ENCODE data around the gene FGFR3. TPM values are rescaled to one million over a fixed set of nuclear protein-coding genes. Genes with fewer than 3 reads are reported as not detected.

FGFR3 gene
- total and polyA plus RNA-seq, 9 of the 15 experiments (the other 6 are each of a cell fraction or from before 2014, with no cell fraction given) = 1.2 to 60.4 (median 12.7) TPM

GRCh38 chr4:1784395-1784788 is 8.7 kb upstream of the FGFR3 start (continued):
- TF ChIP-seq, protein P1, sequence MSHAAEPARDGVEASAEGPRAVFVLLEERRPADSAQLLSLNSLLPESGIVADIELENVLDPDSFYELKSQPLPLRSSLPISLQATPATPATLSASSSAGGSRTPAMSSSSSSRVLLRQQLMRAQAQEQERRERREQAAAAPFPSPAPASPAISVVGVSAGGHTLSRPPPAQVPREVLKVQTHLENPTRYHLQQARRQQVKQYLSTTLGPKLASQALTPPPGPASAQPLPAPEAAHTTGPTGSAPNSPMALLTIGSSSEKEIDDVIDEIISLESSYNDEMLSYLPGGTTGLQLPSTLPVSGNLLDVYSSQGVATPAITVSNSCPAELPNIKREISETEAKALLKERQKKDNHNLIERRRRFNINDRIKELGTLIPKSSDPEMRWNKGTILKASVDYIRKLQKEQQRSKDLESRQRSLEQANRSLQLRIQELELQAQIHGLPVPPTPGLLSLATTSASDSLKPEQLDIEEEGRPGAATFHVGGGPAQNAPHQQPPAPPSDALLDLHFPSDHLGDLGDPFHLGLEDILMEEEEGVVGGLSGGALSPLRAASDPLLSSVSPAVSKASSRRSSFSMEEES (CRISPR knock-in tag; IDR thresholded peaks at IDR 0.05) = peak; percentile 47
- TF ChIP-seq HNRNPL (IDR thresholded peaks at IDR 0.05; ENCODE audit: low read depth, low read length) = 0 out of 2 replicates have a peak, but pooled peaks have one; percentile 62
- TF ChIP-seq RAD51 (IDR thresholded peaks at IDR 0.05; ENCODE audit: borderline replicate concordance, low read depth) = peak; percentile 74
- TF ChIP-seq, protein P2, sequence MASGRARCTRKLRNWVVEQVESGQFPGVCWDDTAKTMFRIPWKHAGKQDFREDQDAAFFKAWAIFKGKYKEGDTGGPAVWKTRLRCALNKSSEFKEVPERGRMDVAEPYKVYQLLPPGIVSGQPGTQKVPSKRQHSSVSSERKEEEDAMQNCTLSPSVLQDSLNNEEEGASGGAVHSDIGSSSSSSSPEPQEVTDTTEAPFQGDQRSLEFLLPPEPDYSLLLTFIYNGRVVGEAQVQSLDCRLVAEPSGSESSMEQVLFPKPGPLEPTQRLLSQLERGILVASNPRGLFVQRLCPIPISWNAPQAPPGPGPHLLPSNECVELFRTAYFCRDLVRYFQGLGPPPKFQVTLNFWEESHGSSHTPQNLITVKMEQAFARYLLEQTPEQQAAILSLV (tag; IDR thresholded peaks at IDR 0.05) = 0 out of 2 replicates have a peak, but pooled peaks have one; percentile 6
- TF ChIP-seq ZNF668 (CRISPR knock-in tag; IDR thresholded peaks at IDR 0.05) = no peak
- TF ChIP-seq BHLHE40 (IDR thresholded peaks at IDR 0.05; ENCODE audit: low read length) = peak; percentile 86
- TF ChIP-seq HIVEP1 (CRISPR knock-in tag; IDR thresholded peaks at IDR 0.05) = no peak
- no peak for TF ChIP-seq ZKSCAN8 (CRISPR knock-in tag; IDR thresholded peaks at IDR 0.05)
- TF ChIP-seq OTX1 (CRISPR knock-in tag; IDR thresholded peaks at IDR 0.05) = no peak
- TF ChIP-seq XRCC4 (IDR thresholded peaks at IDR 0.05; ENCODE audit: extremely low read depth, insufficient read depth, insufficient read length) = no peak
- TF ChIP-seq USF1 (CRISPR knock-in tag; IDR thresholded peaks at IDR 0.05) = peak; percentile 88
- TF ChIP-seq, protein P3, sequence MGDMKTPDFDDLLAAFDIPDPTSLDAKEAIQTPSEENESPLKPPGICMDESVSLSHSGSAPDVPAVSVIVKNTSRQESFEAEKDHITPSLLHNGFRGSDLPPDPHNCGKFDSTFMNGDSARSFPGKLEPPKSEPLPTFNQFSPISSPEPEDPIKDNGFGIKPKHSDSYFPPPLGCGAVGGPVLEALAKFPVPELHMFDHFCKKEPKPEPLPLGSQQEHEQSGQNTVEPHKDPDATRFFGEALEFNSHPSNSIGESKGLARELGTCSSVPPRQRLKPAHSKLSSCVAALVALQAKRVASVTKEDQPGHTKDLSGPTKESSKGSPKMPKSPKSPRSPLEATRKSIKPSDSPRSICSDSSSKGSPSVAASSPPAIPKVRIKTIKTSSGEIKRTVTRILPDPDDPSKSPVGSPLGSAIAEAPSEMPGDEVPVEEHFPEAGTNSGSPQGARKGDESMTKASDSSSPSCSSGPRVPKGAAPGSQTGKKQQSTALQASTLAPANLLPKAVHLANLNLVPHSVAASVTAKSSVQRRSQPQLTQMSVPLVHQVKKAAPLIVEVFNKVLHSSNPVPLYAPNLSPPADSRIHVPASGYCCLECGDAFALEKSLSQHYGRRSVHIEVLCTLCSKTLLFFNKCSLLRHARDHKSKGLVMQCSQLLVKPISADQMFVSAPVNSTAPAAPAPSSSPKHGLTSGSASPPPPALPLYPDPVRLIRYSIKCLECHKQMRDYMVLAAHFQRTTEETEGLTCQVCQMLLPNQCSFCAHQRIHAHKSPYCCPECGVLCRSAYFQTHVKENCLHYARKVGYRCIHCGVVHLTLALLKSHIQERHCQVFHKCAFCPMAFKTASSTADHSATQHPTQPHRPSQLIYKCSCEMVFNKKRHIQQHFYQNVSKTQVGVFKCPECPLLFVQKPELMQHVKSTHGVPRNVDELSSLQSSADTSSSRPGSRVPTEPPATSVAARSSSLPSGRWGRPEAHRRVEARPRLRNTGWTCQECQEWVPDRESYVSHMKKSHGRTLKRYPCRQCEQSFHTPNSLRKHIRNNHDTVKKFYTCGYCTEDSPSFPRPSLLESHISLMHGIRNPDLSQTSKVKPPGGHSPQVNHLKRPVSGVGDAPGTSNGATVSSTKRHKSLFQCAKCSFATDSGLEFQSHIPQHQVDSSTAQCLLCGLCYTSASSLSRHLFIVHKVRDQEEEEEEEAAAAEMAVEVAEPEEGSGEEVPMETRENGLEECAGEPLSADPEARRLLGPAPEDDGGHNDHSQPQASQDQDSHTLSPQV (IDR thresholded peaks at IDR 0.05) = peak; percentile 10; the same call in 1 of the 2 replicates
- TF ChIP-seq NR2C2 (CRISPR knock-in tag; IDR thresholded peaks at IDR 0.05) = no peak; the same call in 1 of the 2 replicates
- TF ChIP-seq NR2C2 (tag; IDR thresholded peaks at IDR 0.05) = 0 out of 2 replicates have a peak, but pooled peaks have one; percentile 2
- TF ChIP-seq USF2 (CRISPR knock-in tag; IDR thresholded peaks at IDR 0.05) = peak; percentile 86
- no peak for TF ChIP-seq TSC22D4 (tag; IDR thresholded peaks at IDR 0.05)
- peak; percentile 52 for TF ChIP-seq MAX (CRISPR knock-in tag; IDR thresholded peaks at IDR 0.05)
- TF ChIP-seq KLF10 (CRISPR knock-in tag; IDR thresholded peaks at IDR 0.05) = no peak
- TF ChIP-seq ZKSCAN3 (CRISPR knock-in tag; IDR thresholded peaks at IDR 0.05) = peak; percentile 75
- TF ChIP-seq ZBTB7A (IDR thresholded peaks at IDR 0.05; ENCODE audit: borderline replicate concordance, control insufficient read depth, low read depth, low read length) = no peak
